ENCODE data around the gene CTLA4. TPM values are rescaled to one million over a fixed set of nuclear protein-coding genes. Genes with fewer than 3 reads are reported as not detected.
"Not testable (repeated sequence)": the region's sequence is repeated elsewhere in the genome, so short reads cannot be mapped to it uniquely, and the experiment has no call there.

The CTLA4 gene
- total RNA-seq, 1 experiment from 2014 or later, result not detected

DNA sequence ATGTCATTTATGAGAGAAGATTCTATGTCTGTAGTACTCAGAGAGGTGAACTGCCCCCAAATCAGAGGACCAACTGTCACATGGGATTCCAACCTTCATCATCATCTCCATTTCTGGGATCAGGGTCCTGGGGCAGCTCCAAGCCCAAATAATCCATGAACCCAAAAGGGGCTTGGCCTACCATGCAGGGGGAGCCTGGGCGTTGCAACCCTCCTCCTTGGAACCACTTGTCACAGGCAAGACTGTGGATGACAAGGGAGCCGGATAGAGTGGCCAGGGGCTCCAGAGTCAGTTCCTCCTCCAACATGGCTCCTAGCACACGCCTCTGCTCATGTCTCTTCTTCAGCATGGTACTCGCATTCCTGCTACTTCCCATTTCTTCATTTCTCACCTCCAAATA, 7.9 kb downstream of the CTLA4 start:
- H3K36me3 Mint-ChIP-seq (ENCODE audit: insufficient read depth, unreplicated experiment), result no peaks in the 10 kb centered on the region
- CTCF ChIA-PET, result interaction anchor here (1.5 kb wide), 1 partner anchor 13 kb away, joined by 3 read pairs; no protein-coding TSS in a partner anchor
- no TSS peak for BruUV-seq (replicated peaks)
- H3K27me3 Mint-ChIP-seq (ENCODE audit: unreplicated experiment), result peaks cover 27% of the 10 kb centered on the region
- intact Hi-C loops (cut with micrococcal nuclease; ENCODE audit: unreplicated experiment), result no loop called here
- no peaks in the 10 kb centered on the region for H3K4me1 Mint-ChIP-seq (ENCODE audit: low read depth, unreplicated experiment)
- H3K4me3 Mint-ChIP-seq (ENCODE audit: low read depth, unreplicated experiment), result no peak overlapping the region
- no peaks in the 10 kb centered on the region for H3K9me3 Mint-ChIP-seq (ENCODE audit: low read depth, unreplicated experiment)
- H3K27ac Mint-ChIP-seq (ENCODE audit: unreplicated experiment), result no peak overlapping the region
- TF ChIP-seq, protein P1, sequence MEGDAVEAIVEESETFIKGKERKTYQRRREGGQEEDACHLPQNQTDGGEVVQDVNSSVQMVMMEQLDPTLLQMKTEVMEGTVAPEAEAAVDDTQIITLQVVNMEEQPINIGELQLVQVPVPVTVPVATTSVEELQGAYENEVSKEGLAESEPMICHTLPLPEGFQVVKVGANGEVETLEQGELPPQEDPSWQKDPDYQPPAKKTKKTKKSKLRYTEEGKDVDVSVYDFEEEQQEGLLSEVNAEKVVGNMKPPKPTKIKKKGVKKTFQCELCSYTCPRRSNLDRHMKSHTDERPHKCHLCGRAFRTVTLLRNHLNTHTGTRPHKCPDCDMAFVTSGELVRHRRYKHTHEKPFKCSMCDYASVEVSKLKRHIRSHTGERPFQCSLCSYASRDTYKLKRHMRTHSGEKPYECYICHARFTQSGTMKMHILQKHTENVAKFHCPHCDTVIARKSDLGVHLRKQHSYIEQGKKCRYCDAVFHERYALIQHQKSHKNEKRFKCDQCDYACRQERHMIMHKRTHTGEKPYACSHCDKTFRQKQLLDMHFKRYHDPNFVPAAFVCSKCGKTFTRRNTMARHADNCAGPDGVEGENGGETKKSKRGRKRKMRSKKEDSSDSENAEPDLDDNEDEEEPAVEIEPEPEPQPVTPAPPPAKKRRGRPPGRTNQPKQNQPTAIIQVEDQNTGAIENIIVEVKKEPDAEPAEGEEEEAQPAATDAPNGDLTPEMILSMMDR (IDR thresholded peaks at IDR 0.05; ENCODE audit: unreplicated experiment), result no peak
- no peak for DNase-seq

DNA sequence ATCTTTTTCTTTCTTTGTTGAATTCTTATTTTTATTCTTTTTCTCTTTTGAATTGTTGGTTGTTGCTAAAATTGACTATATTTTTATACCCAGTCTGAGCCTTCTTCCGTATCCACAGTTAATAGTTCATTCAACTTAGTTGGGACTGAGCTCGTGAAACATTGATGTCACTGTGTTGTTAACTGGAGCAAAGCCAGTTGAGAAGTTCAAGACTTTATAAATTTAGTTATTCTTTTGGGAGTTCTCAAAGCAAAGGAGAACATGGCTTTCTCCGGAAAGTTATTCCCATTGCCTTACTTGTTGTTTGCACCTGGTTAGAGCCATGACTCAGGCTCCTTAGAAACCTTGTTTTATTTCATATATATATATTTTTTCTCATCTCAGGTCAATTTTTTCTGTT, 8.8 kb downstream of the CTLA4 start:
- intact Hi-C loops (cut with micrococcal nuclease; ENCODE audit: unreplicated experiment), result no loop called here
- Mint-ChIP-seq H3K36me3 (ENCODE audit: insufficient read depth, unreplicated experiment) (no peaks in the 10 kb centered on the region), H3K9me3 (ENCODE audit: low read depth, unreplicated experiment) (no peaks in the 10 kb centered on the region), H3K4me3 (ENCODE audit: low read depth, unreplicated experiment) (no peak overlapping the region), H3K27ac (ENCODE audit: unreplicated experiment) (no peak overlapping the region), H3K27me3 (ENCODE audit: unreplicated experiment) (peaks cover 25% of the 10 kb centered on the region), H3K4me1 (ENCODE audit: low read depth, unreplicated experiment) (no peaks in the 10 kb centered on the region)
- CTCF ChIA-PET, result no interaction called here
- BruUV-seq (replicated peaks), result no TSS peak
- DNase-seq, result no peak
- TF ChIP-seq, protein P1 (IDR thresholded peaks at IDR 0.05; ENCODE audit: unreplicated experiment), result no peak

DNA sequence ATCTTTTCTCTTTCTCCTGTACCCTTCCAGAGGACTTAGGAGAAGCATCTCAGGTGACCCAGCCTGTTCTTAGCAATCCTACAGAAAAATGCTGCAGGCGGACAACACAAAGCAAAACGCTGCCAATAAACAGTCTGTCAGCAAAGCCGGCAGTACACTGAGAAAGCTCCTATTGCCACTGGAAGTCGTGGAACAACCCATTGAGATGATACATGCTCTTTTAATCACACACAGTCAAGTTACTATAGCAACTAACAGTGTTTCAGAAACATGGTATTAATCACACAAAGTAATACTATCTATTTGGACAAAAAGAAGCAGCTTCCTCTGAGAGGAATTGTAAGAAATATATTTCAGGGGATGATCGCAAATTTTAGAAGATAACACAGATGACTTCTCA, 10.5 kb downstream of the CTLA4 start:
- intact Hi-C loops (cut with micrococcal nuclease; ENCODE audit: unreplicated experiment), result no loop called here
- Mint-ChIP-seq H3K27ac (ENCODE audit: unreplicated experiment) (no peak overlapping the region), H3K27me3 (ENCODE audit: unreplicated experiment) (peaks cover 11% of the 10 kb centered on the region), H3K4me1 (ENCODE audit: low read depth, unreplicated experiment) (no peaks in the 10 kb centered on the region), H3K4me3 (ENCODE audit: low read depth, unreplicated experiment) (no peak overlapping the region), H3K36me3 (ENCODE audit: insufficient read depth, unreplicated experiment) (no peaks in the 10 kb centered on the region), H3K9me3 (ENCODE audit: low read depth, unreplicated experiment) (no peaks in the 10 kb centered on the region)
- DNase-seq, result no peak
- CTCF ChIA-PET, result interaction anchor here (0.6 kb wide), 1 partner anchor 201 kb away, joined by 3 read pairs; no protein-coding TSS in a partner anchor
- no TSS peak for BruUV-seq (replicated peaks)
- TF ChIP-seq, protein P1 (IDR thresholded peaks at IDR 0.05; ENCODE audit: unreplicated experiment), result no peak

DNA sequence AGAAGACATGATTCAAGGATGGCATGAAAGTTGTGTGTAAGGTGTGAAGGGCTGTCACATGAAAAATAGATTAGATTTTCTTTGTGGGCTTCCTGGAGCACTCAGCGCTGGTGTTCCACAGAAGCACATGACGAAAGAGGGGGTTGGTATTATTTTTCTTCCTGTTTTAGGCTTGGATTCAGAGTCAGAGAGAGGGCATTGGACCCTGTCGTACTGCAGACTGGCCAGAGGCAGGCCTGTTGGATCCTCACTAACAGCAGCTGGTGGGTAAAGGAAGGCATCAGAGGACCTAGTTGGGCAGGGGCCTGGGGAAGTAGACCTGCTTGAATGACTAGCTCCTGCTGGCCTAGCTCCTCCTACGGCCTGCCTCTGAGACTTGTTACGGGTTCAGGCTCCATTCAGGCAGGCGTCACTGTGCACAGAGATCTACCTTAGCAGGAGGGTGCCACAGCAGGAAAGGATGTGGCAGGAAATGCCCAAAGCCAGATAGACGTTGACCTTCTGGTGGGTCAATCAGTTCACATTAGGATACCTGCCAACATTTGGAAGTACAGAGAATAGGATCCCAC, 13.1 kb downstream of the CTLA4 start:
- peaks cover 11% of the 10 kb centered on the region for H3K27me3 Mint-ChIP-seq (ENCODE audit: unreplicated experiment)
- no peaks in the 10 kb centered on the region for H3K36me3 Mint-ChIP-seq (ENCODE audit: insufficient read depth, unreplicated experiment)
- CTCF ChIA-PET, result no interaction called here
- no peaks in the 10 kb centered on the region for H3K4me1 Mint-ChIP-seq (ENCODE audit: low read depth, unreplicated experiment)
- no TSS peak for BruUV-seq (replicated peaks)
- no peak for DNase-seq
- no peak overlapping the region for H3K4me3 Mint-ChIP-seq (ENCODE audit: low read depth, unreplicated experiment)
- no peak overlapping the region for H3K27ac Mint-ChIP-seq (ENCODE audit: unreplicated experiment)
- intact Hi-C loops (cut with micrococcal nuclease; ENCODE audit: unreplicated experiment), result no loop called here
- H3K9me3 Mint-ChIP-seq (ENCODE audit: low read depth, unreplicated experiment), result no peaks in the 10 kb centered on the region
- TF ChIP-seq, protein P1 (IDR thresholded peaks at IDR 0.05; ENCODE audit: unreplicated experiment), result no peak

DNA sequence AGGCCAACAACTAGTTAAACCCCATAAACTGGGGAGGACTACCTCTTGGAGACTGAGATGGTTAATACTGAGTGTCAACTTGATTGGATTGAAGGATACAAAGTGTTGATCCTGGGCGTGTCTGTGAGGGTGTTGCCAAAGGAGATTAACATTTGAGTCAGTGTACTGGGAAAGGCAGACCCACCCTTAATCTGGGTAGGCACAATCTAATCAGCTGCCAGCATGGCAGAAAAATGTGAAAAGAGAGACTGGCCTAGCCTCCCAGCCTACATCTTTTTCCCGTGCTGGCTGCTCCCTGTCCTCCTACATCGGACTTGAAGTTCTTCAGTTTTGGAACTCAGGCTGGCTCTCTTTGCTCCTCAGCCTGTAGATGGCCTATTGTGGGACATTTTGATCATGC, 13.6 kb downstream of the CTLA4 start:
- H3K4me3 Mint-ChIP-seq (ENCODE audit: low read depth, unreplicated experiment); intact Hi-C loops (cut with micrococcal nuclease; ENCODE audit: unreplicated experiment); BruUV-seq (replicated peaks): not testable (repeated sequence)

More for the DNA sequence above, 13.6 kb downstream of the CTLA4 start:
- H3K36me3 Mint-ChIP-seq (ENCODE audit: insufficient read depth, unreplicated experiment); CTCF ChIA-PET; H3K27ac Mint-ChIP-seq (ENCODE audit: unreplicated experiment); H3K9me3 Mint-ChIP-seq (ENCODE audit: low read depth, unreplicated experiment); H3K4me1 Mint-ChIP-seq (ENCODE audit: low read depth, unreplicated experiment); DNase-seq: not testable (repeated sequence)
- H3K27me3 Mint-ChIP-seq (ENCODE audit: unreplicated experiment), result peaks cover 11% of the 10 kb centered on the region

All from Calu3 (cell line).